GM12878 (cell line): ENCODE results near the gene TRAPPC12. TPM values are rescaled to one million over a fixed set of nuclear protein-coding genes. Genes with fewer than 3 reads are reported as not detected.

Experiments
- ATAC-seq: fragments of 200-7000 bp; cut with Tn5 transposase; 3 replicates; pipeline ENCODE4 v1.9.1; 2020; ENCODE audit warnings: mild to moderate bottlenecking, moderate library complexity
- BruUV-seq: library from RNA; stranded (reverse); fragments of 400-500 nt; replicated peaks from 2 replicates; lab custom pipeline; 2021; lab: Mats Ljungman, UMichigan
- CTCF ChIA-PET: fragments of 300-600 bp; sonication (Branson Sonifier 250); formaldehyde crosslinking; extraction: SDS; loops from one replicate; lab custom pipeline; 2021; ENCODE audit warnings: inconsistent platforms; lab: Yijun Ruan, JAX
- POLR2A ChIA-PET: fragments of 350-600 bp; formaldehyde crosslinking; extraction: SDS; loops from one replicate; lab custom pipeline; 2021; ENCODE audit warnings: inconsistent platforms; lab: Charles Lee
- RAD21 ChIA-PET: fragments of 300-600 bp; sonication (Branson Sonifier 250); formaldehyde crosslinking; loops from one replicate; lab custom pipeline; 2023; ENCODE audit warnings: antibody characterized with exemption; ENCODE audit not compliant: unreplicated experiment; lab: Charles Lee
- SMC1A ChIA-PET: fragments of 300-600 bp; sonication (Branson Sonifier 250); formaldehyde crosslinking; loops from one replicate; lab custom pipeline; 2023; ENCODE audit not compliant: unreplicated experiment, uncharacterized antibody; lab: Charles Lee
- DNase-seq: peaks from one replicate; pipeline ENCODE4 v3.0.0-alpha.2; 2011; ENCODE audit warnings: low read depth, low spot score
- FAIRE-seq: peaks from 3 replicates; lab custom pipeline; 2011; peaks lifted over from hg19 to GRCh38; lab: Jason Lieb, UNC
- H2AFZ ChIP-seq: 2 replicates; pipeline ENCODE4 v1.6.0; 2011; ENCODE audit warnings: low read depth, low read length, control low read depth; ENCODE audit not compliant: control insufficient read depth
- H3K27ac ChIP-seq: 2 replicates; pipeline ENCODE4 v1.5.1; 2011; ENCODE audit warnings: control low read depth; ENCODE audit not compliant: control insufficient read depth, insufficient read depth
- H3K27me3 ChIP-seq, 2 experiments: replicated peaks in 1 of 2; 2 replicates each; pipeline versions ENCODE4 v1.6.0 to v1.6.1; 2011; ENCODE audit warnings: low read length in 1 of 2; ENCODE audit not compliant: control insufficient read depth in 2 of 2, insufficient read depth in 2 of 2
- H3K36me3 ChIP-seq, 2 experiments: 2 replicates each; pipeline ENCODE4 v1.5.1; 2011; ENCODE audit warnings: low read length in 1 of 2; ENCODE audit not compliant: control insufficient read depth in 2 of 2, insufficient read depth in 2 of 2
- H3K4me1 ChIP-seq: 2 replicates; pipeline ENCODE4 v1.6.1; 2011; ENCODE audit warnings: mild to moderate bottlenecking, low read length, moderate library complexity, mixed read lengths; ENCODE audit not compliant: control insufficient read depth, insufficient read depth
- H3K4me2 ChIP-seq: 2 replicates; pipeline ENCODE4 v1.6.0; 2011; ENCODE audit warnings: control low read depth; ENCODE audit not compliant: control insufficient read depth, insufficient read depth
- H3K4me3 ChIP-seq: fragments of 200-600 bp; sonication (generic); 2 replicates; pipeline ENCODE4 v1.5.1; 2016
- H3K79me2 ChIP-seq: 2 replicates; pipeline ENCODE4 v1.6.0; 2011; ENCODE audit warnings: low read length; ENCODE audit not compliant: control insufficient read depth, insufficient read depth
- H3K9ac ChIP-seq: 2 replicates; pipeline ENCODE4 v1.8.0; 2011; ENCODE audit warnings: low read length, control low read depth, mixed read lengths; ENCODE audit not compliant: control insufficient read depth, insufficient read depth
- H3K9me3 ChIP-seq: replicated peaks from 3 replicates; pipeline ENCODE4 v1.5.1; 2011; ENCODE audit warnings: mild to moderate bottlenecking, low read length; ENCODE audit not compliant: control insufficient read depth, insufficient read depth
- H4K20me1 ChIP-seq: 2 replicates; pipeline ENCODE4 v1.6.0; 2011; ENCODE audit not compliant: control insufficient read depth, insufficient read depth
- CBX3 ChIP-seq: fragments of 200-600 bp; sonication (generic); IDR thresholded peaks from 2 replicates; pipeline ENCODE4 v1.6.1; 2016; ENCODE audit warnings: low read depth, borderline replicate concordance
- ESRRA ChIP-seq: IDR thresholded peaks from 2 replicates; pipeline ENCODE4 v1.6.1; 2012; ENCODE audit warnings: mild to moderate bottlenecking, low read length, improper control_type of control experiment
- HDAC6 ChIP-seq: fragments of 200-600 bp; sonication (generic); IDR thresholded peaks from one replicate; pipeline ENCODE4 v1.8.0; 2017; ENCODE audit warnings: antibody characterized with exemption; ENCODE audit not compliant: unreplicated experiment
- KAT2A ChIP-seq: conservative IDR thresholded peaks from 2 replicates; pipeline ENCODE4 v1.6.1; 2011; ENCODE audit warnings: low read depth, low read length; ENCODE audit not compliant: control insufficient read depth
- LARP7 ChIP-seq: fragments of 450-650 bp; IDR thresholded peaks from 2 replicates; pipeline ENCODE4 v1.6.1; 2017; ENCODE audit warnings: mild to moderate bottlenecking
- SIN3A ChIP-seq: IDR thresholded peaks from 2 replicates; pipeline ENCODE4 v1.6.1; 2012; ENCODE audit warnings: low read depth, low read length, improper control_type of control experiment
- ZZZ3 ChIP-seq: IDR thresholded peaks from 2 replicates; pipeline ENCODE4 v1.6.1; 2011; ENCODE audit warnings: low read depth; ENCODE audit not compliant: control insufficient read depth, insufficient read length
- WGBS: methylation state at CpG from one replicate; pipeline ENCODE4 v1.1.6; 2016; ENCODE audit warnings: low lambda C conversion rate; ENCODE audit not compliant: insufficient replicate concordance, insufficient coverage; ENCODE audit errors: missing lambda C conversion rate; 5-methylcytosine and 5-hydroxymethylcytosine counted together
- in situ Hi-C: fragments of 300-500 bp; cut with MboI; formaldehyde crosslinking; loops from 9 replicates; pipeline ENCODE4 v1.14.3; 2018; ENCODE audit warnings: mixed read lengths
- intact Hi-C: fragments of 100-400 bp; cut with micrococcal nuclease; formaldehyde crosslinking; loops from one replicate; pipeline ENCODE4 v1.14.2; 2022; ENCODE audit not compliant: unreplicated experiment
- polyA plus RNA-seq, 11 experiments: library from polyadenylated mRNA; depleted of rRNA in 4 of 11; unstranded in 6 of 11; stranded (reverse) in 5 of 11; fragments of >200 nt; fragmentation: Nextera tagmentation in 4 of 11; fragmentation: Illumina TruSeq in 1 of 11; extraction: Ambion mirVana in 4 of 11; extraction: Trizol in 1 of 11; gene quantifications; 1 replicate in 1 of 11; 2 replicates in 10 of 11; pipeline versions ENCODE4 v1.2.1 to v1.2.3, GENCODE V29; 2011 to 2016; ENCODE audit warnings: inconsistent platforms in 2 of 11, missing spikeins in 2 of 11, low read depth in 1 of 11
- total RNA-seq, 4 experiments: library from RNA; depleted of rRNA in 3 of 4; stranded (reverse); fragments of >200 nt in 3 of 4; fragmentation: Illumina TruSeq in 1 of 4; extraction: Trizol in 1 of 4; gene quantifications; 2 replicates each; pipeline versions ENCODE4 v1.2.1 to v1.2.3, GENCODE V29; 2013 to 2021
- TF ChIP-seq, protein P1 (sequence below): IDR thresholded peaks from 2 replicates; pipeline ENCODE4 v1.6.1; 2011; ENCODE audit warnings: mild to moderate bottlenecking, low read depth, low read length, moderate library complexity; ENCODE audit not compliant: insufficient replicate concordance
- TF ChIP-seq, protein P2 (sequence below): IDR thresholded peaks from 2 replicates; pipeline ENCODE4 v1.6.1; 2011; ENCODE audit warnings: low read depth, low read length, improper control_type of control experiment, borderline replicate concordance
- TF ChIP-seq, protein P3 (sequence below): fragments of 150-350 bp; IDR thresholded peaks from 2 replicates; pipeline ENCODE4 v1.6.1; 2016; ENCODE audit warnings: low read depth, low read length

TRAPPC12 gene
- total and polyA plus RNA-seq, 10 of the 15 experiments (the other 5 are each of a cell fraction or from before 2014, with no cell fraction given) = 8.6 to 77.1 (median 37.4) TPM

DNA sequence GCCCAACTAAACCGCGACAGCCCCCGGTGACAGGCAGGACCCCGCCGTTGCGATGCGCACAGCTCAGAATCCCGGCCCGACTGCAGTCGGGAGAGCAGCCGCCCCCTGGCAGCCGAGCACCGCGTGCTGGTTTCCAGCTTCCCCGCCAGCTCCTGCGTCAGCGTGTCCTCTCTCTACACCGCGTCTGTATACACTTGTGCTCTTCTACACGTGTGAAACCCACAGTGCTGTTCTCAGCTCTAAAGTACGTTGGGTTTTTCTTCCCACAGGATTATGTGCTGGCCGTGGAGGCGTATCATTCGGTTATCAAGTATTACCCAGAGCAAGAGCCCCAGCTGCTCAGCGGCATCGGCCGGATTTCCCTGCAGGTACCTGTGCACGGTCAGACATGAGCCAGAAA, 85.8 kb downstream of the TRAPPC12 start:
- Histone ChIP-seq H3K4me1 (peaks cover 12% of the 10 kb centered on the region), H2AFZ (no peak overlapping the region), H3K27ac (no peak overlapping the region), H4K20me1 (no peaks in the 10 kb centered on the region), H3K9ac (no peak overlapping the region), H3K9me3 (no peaks in the 10 kb centered on the region), H3K4me2 (no peak overlapping the region), H3K79me2 (no peaks in the 10 kb centered on the region), H3K27me3 (no peaks in the 10 kb centered on the region), H3K36me3 (peaks cover 2 to 4% of the 10 kb centered on the region in 2 experiments; a peak in 2 of 4 replicates), H3K4me3 (no peak overlapping the region)
- BruUV-seq = no TSS peak
- CTCF ChIA-PET = no interaction called here
- TF ChIP-seq ZZZ3 = no peak
- no peak for TF ChIP-seq KAT2A
- TF ChIP-seq, protein P1, sequence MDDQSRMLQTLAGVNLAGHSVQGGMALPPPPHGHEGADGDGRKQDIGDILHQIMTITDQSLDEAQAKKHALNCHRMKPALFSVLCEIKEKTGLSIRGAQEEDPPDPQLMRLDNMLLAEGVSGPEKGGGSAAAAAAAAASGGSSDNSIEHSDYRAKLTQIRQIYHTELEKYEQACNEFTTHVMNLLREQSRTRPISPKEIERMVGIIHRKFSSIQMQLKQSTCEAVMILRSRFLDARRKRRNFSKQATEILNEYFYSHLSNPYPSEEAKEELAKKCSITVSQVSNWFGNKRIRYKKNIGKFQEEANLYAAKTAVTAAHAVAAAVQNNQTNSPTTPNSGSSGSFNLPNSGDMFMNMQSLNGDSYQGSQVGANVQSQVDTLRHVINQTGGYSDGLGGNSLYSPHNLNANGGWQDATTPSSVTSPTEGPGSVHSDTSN = no peak
- no peak for TF ChIP-seq SIN3A
- TF ChIP-seq CBX3 = no peak
- TF ChIP-seq HDAC6 = no peak
- TF ChIP-seq, protein P2, sequence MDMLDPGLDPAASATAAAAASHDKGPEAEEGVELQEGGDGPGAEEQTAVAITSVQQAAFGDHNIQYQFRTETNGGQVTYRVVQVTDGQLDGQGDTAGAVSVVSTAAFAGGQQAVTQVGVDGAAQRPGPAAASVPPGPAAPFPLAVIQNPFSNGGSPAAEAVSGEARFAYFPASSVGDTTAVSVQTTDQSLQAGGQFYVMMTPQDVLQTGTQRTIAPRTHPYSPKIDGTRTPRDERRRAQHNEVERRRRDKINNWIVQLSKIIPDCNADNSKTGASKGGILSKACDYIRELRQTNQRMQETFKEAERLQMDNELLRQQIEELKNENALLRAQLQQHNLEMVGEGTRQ = no peak
- TF ChIP-seq ESRRA = no peak
- TF ChIP-seq LARP7 = no peak
- TF ChIP-seq, protein P3, sequence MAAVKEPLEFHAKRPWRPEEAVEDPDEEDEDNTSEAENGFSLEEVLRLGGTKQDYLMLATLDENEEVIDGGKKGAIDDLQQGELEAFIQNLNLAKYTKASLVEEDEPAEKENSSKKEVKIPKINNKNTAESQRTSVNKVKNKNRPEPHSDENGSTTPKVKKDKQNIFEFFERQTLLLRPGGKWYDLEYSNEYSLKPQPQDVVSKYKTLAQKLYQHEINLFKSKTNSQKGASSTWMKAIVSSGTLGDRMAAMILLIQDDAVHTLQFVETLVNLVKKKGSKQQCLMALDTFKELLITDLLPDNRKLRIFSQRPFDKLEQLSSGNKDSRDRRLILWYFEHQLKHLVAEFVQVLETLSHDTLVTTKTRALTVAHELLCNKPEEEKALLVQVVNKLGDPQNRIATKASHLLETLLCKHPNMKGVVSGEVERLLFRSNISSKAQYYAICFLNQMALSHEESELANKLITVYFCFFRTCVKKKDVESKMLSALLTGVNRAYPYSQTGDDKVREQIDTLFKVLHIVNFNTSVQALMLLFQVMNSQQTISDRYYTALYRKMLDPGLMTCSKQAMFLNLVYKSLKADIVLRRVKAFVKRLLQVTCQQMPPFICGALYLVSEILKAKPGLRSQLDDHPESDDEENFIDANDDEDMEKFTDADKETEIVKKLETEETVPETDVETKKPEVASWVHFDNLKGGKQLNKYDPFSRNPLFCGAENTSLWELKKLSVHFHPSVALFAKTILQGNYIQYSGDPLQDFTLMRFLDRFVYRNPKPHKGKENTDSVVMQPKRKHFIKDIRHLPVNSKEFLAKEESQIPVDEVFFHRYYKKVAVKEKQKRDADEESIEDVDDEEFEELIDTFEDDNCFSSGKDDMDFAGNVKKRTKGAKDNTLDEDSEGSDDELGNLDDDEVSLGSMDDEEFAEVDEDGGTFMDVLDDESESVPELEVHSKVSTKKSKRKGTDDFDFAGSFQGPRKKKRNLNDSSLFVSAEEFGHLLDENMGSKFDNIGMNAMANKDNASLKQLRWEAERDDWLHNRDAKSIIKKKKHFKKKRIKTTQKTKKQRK = no peak
- SMC1A ChIA-PET = no interaction called here
- intact Hi-C loops (no loop called here), in situ Hi-C loops (loop anchor here (25.0 kb wide), 1 partner anchor 1353 kb away; no protein-coding TSS in a partner anchor)
- POLR2A ChIA-PET = no interaction called here
- WGBS = 92% methylated on average over 27 of the region's 28 CpGs
- FAIRE-seq (no peak), ATAC-seq (no peak), DNase-seq (no peak)
- RAD21 ChIA-PET = no interaction called here
